HCT116 (cell line): ENCODE data around the gene MAPRE2. TPM values are rescaled to one million over a fixed set of nuclear protein-coding genes. Genes with fewer than 3 reads are reported as not detected.
"Not testable (repeated sequence)": the region's sequence is repeated elsewhere in the genome, so short reads cannot be mapped to it uniquely, and the experiment has no call there.

Experiments used
- ATAC-seq: fragments of 200-7000 bp; cut with Tn5 transposase; 2 replicates; pipeline ENCODE4 v1.9.1; 2020; ENCODE audit warnings: mild to moderate bottlenecking, moderate library complexity
- BruUV-seq: library from RNA; stranded (reverse); fragments of 400-500 nt; replicated peaks from 2 replicates; lab custom pipeline; 2021; lab: Mats Ljungman, UMichigan
- CTCF ChIA-PET: fragments of 300-600 bp; sonication (Branson Sonifier 250); formaldehyde crosslinking; loops from one replicate; lab custom pipeline; 2021; ENCODE audit warnings: antibody characterized with exemption; lab: Charles Lee
- POLR2A ChIA-PET: fragments of 300-600, 350-600 bp; sonication (Branson Sonifier 250); formaldehyde crosslinking; loops from one replicate; lab custom pipeline; 2021; ENCODE audit warnings: antibody characterized with exemption; lab: Charles Lee
- RAD21 ChIA-PET, 2 experiments: fragments of 300-600 bp; sonication (Branson Sonifier 250); formaldehyde crosslinking; loops; one replicate each; lab custom pipeline; 2023; ENCODE audit warnings: low total read pairs in 2 of 2; ENCODE audit not compliant: uncharacterized antibody in 2 of 2, unreplicated experiment in 2 of 2, low non-redundant PET in 1 of 2; lab: Charles Lee
- DNase-seq: peaks from one replicate; pipeline ENCODE4 v3.0.0-alpha.2; 2010; ENCODE audit warnings: low read depth, low spot score
- H2AFZ ChIP-seq: fragments of 200-600 bp; shearing (Covaris generic), sonication (generic); 2 replicates; pipeline ENCODE4 v1.6.1; 2017; ENCODE audit warnings: low read depth, mixed run types, mixed read lengths, antibody characterized with exemption, low read length; ENCODE audit not compliant: poor library complexity, severe bottlenecking
- H3K27ac ChIP-seq: 2 replicates; pipeline ENCODE4 v1.5.1; 2012; ENCODE audit warnings: low read depth, low read length
- H3K27me3 ChIP-seq: fragments of 200-600 bp; sonication (generic); 2 replicates; pipeline ENCODE4 v1.6.1; 2016; ENCODE audit warnings: mixed run types, low read length, mixed read lengths; ENCODE audit not compliant: insufficient read depth
- H3K36me3 ChIP-seq, 2 experiments: fragments of 200-500 bp in 1 of 2; fragments of 200-600 bp in 1 of 2; sonication (Bioruptor generic) in 1 of 2; sonication (generic) in 1 of 2; 2 replicates each; pipeline versions ENCODE4 v1.5.1 to v1.6.1; 2014 to 2016; ENCODE audit warnings: low read length in 2 of 2, inconsistent platforms in 1 of 2, mixed read lengths in 1 of 2, mixed run types in 1 of 2; ENCODE audit not compliant: insufficient read depth in 2 of 2, control insufficient read depth in 1 of 2
- H3K4me1 ChIP-seq, 2 experiments: fragments of 200-600 bp in 1 of 2; sonication (generic) in 1 of 2; 2 replicates each; pipeline versions ENCODE4 v1.5.1 to v1.6.1; 2012 to 2017; ENCODE audit warnings: low read length in 2 of 2, inconsistent platforms in 1 of 2, mild to moderate bottlenecking in 1 of 2, mixed read lengths in 1 of 2, mixed run types in 1 of 2, moderate library complexity in 1 of 2; ENCODE audit not compliant: insufficient read depth in 2 of 2, control insufficient read depth in 1 of 2
- H3K4me2 ChIP-seq: fragments of 200-600 bp; sonication (generic); 2 replicates; pipeline ENCODE4 v1.6.1; 2017; ENCODE audit warnings: mixed run types, low read length, mixed read lengths
- H3K4me3 ChIP-seq, 2 experiments: fragments of 200-600 bp in 1 of 2; sonication (generic) in 1 of 2; replicated peaks in 1 of 2; 2 replicates each; pipeline ENCODE4 v1.5.1; 2011 to 2016; ENCODE audit warnings: low read length in 2 of 2, control low read depth in 1 of 2, low read depth in 1 of 2, mild to moderate bottlenecking in 1 of 2, mixed read lengths in 1 of 2, mixed run types in 1 of 2
- H3K79me2 ChIP-seq: fragments of 200-600 bp; sonication (generic); 2 replicates; pipeline ENCODE4 v1.6.1; 2017; ENCODE audit warnings: mild to moderate bottlenecking, mixed run types, low read length, moderate library complexity, mixed read lengths; ENCODE audit not compliant: insufficient read depth
- H3K9ac ChIP-seq: fragments of 200-600 bp; sonication (generic); 2 replicates; pipeline ENCODE4 v1.6.1; 2016; ENCODE audit warnings: low read length, mixed read lengths
- H3K9me2 ChIP-seq: fragments of 200-600 bp; sonication (generic), shearing (Covaris generic); 2 replicates; pipeline ENCODE4 v1.6.1; 2017; ENCODE audit warnings: mixed run types, mild to moderate bottlenecking, moderate library complexity; ENCODE audit not compliant: insufficient read depth
- H3K9me3 ChIP-seq, 2 experiments: fragments of 200-500 bp in 1 of 2; fragments of 200-600 bp in 1 of 2; sonication (Bioruptor generic) in 1 of 2; sonication (generic) in 1 of 2; 2 replicates each; pipeline ENCODE4 v1.6.1; 2014 to 2017; ENCODE audit warnings: low read length in 2 of 2, mixed read lengths in 2 of 2, inconsistent platforms in 1 of 2, low read depth in 1 of 2, mild to moderate bottlenecking in 1 of 2, mixed run types in 1 of 2, moderate library complexity in 1 of 2; ENCODE audit not compliant: control insufficient read depth in 1 of 2, insufficient read depth in 1 of 2
- H4K20me1 ChIP-seq: fragments of 200-600 bp; sonication (generic), shearing (Covaris generic); 2 replicates; pipeline ENCODE4 v1.6.1; 2017; ENCODE audit warnings: mixed run types, mild to moderate bottlenecking, moderate library complexity; ENCODE audit not compliant: insufficient read depth
- CEBPB ChIP-seq: IDR thresholded peaks from 2 replicates; pipeline ENCODE4 v1.6.1; 2012; ENCODE audit warnings: low read depth
- EGR1 ChIP-seq: IDR thresholded peaks from 2 replicates; pipeline ENCODE4 v1.6.1; 2012; ENCODE audit warnings: low read depth
- ELF1 ChIP-seq: IDR thresholded peaks from 2 replicates; pipeline ENCODE4 v1.6.1; 2012; ENCODE audit warnings: low read depth, borderline replicate concordance
- JUND ChIP-seq: IDR thresholded peaks from 2 replicates; pipeline ENCODE4 v1.6.1; 2012
- POLR2AphosphoS5 ChIP-seq: IDR thresholded peaks from 2 replicates; pipeline ENCODE4 v1.6.1; 2011; ENCODE audit warnings: mild to moderate bottlenecking, low read depth, low read length, moderate library complexity
- RAD21 ChIP-seq: IDR thresholded peaks from 2 replicates; pipeline ENCODE4 v1.6.1; 2012; ENCODE audit warnings: low read depth, mild to moderate bottlenecking
- SP1 ChIP-seq: IDR thresholded peaks from 2 replicates; pipeline ENCODE4 v1.6.1; 2012; ENCODE audit warnings: low read depth
- YY1 ChIP-seq: IDR thresholded peaks from 2 replicates; pipeline ENCODE4 v1.6.1; 2011; ENCODE audit warnings: low read length, low read depth, moderate library complexity, mild to moderate bottlenecking; ENCODE audit not compliant: insufficient replicate concordance; ENCODE audit errors: extremely low read depth
- ZFX ChIP-seq: fragments of 450-650 bp; IDR thresholded peaks from 2 replicates; pipeline ENCODE4 v1.6.1; 2017
- intact Hi-C: fragments of 100-400 bp; cut with micrococcal nuclease; formaldehyde crosslinking; loops from 2 replicates; pipeline ENCODE4 v1.10.0; 2022
- total RNA-seq: library from RNA; stranded (reverse); gene quantifications from one replicate; pipeline ENCODE4 v1.2.1, GENCODE V29; 2021; ENCODE audit not compliant: unreplicated experiment
- TF ChIP-seq, protein P1 (sequence below): IDR thresholded peaks from 2 replicates; pipeline ENCODE4 v1.6.1; 2012; ENCODE audit warnings: low read depth
- TF ChIP-seq, protein P2 (sequence below): IDR thresholded peaks from 2 replicates; pipeline ENCODE4 v1.6.1; 2012
- TF ChIP-seq, protein P3 (sequence below): IDR thresholded peaks from 2 replicates; pipeline ENCODE4 v1.6.1; 2012
- TF ChIP-seq, protein P4 (sequence below): IDR thresholded peaks from 2 replicates; pipeline ENCODE4 v1.6.1; 2011; ENCODE audit warnings: mild to moderate bottlenecking, low read length, moderate library complexity; ENCODE audit not compliant: insufficient replicate concordance; ENCODE audit errors: extremely low read depth

Gene MAPRE2
- total RNA-seq, 1 experiment from 2014 or later = 17.2 TPM

DNA sequence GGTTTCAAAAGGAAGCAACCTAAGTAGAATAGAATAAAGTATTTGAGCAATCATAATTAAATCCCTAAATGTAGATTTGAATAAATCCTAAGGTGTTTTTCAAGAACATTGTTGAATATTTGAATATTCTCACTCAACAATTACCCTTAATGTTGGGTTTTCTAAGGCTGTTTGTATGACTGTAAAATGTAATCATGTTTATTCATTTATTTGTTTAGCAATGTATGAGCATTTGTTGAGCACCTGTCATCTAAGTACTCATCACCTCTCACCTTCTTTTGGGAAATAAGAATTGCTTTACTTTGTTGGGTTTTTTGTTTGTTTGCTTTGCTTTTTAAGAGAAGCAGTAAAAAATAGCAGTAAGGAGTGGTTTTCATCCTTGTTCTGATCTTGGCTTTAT is 66.0 kb downstream of the MAPRE2 start:
- no peak overlapping the region for H3K4me3 ChIP-seq
- no peaks in the 10 kb centered on the region for H3K9me2 ChIP-seq
- CTCF ChIA-PET = no interaction called here
- H3K9ac ChIP-seq = no peak overlapping the region
- intact Hi-C loops = no loop called here
- DNase-seq = no peak
- H3K27me3 ChIP-seq = no peaks in the 10 kb centered on the region
- TF ChIP-seq EGR1 (no peak), POLR2AphosphoS5 (no peak), RAD21 (no peak), CEBPB (no peak), SP1 (no peak), YY1 (no peak), ELF1 (no peak), ZFX (no peak), JUND (no peak)
- TF ChIP-seq, protein P1, sequence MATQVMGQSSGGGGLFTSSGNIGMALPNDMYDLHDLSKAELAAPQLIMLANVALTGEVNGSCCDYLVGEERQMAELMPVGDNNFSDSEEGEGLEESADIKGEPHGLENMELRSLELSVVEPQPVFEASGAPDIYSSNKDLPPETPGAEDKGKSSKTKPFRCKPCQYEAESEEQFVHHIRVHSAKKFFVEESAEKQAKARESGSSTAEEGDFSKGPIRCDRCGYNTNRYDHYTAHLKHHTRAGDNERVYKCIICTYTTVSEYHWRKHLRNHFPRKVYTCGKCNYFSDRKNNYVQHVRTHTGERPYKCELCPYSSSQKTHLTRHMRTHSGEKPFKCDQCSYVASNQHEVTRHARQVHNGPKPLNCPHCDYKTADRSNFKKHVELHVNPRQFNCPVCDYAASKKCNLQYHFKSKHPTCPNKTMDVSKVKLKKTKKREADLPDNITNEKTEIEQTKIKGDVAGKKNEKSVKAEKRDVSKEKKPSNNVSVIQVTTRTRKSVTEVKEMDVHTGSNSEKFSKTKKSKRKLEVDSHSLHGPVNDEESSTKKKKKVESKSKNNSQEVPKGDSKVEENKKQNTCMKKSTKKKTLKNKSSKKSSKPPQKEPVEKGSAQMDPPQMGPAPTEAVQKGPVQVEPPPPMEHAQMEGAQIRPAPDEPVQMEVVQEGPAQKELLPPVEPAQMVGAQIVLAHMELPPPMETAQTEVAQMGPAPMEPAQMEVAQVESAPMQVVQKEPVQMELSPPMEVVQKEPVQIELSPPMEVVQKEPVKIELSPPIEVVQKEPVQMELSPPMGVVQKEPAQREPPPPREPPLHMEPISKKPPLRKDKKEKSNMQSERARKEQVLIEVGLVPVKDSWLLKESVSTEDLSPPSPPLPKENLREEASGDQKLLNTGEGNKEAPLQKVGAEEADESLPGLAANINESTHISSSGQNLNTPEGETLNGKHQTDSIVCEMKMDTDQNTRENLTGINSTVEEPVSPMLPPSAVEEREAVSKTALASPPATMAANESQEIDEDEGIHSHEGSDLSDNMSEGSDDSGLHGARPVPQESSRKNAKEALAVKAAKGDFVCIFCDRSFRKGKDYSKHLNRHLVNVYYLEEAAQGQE = no peak
- TF ChIP-seq, protein P2, sequence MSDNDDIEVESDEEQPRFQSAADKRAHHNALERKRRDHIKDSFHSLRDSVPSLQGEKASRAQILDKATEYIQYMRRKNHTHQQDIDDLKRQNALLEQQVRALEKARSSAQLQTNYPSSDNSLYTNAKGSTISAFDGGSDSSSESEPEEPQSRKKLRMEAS = no peak
- TF ChIP-seq, protein P3, sequence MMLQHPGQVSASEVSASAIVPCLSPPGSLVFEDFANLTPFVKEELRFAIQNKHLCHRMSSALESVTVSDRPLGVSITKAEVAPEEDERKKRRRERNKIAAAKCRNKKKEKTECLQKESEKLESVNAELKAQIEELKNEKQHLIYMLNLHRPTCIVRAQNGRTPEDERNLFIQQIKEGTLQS = no peak
- TF ChIP-seq, protein P4, sequence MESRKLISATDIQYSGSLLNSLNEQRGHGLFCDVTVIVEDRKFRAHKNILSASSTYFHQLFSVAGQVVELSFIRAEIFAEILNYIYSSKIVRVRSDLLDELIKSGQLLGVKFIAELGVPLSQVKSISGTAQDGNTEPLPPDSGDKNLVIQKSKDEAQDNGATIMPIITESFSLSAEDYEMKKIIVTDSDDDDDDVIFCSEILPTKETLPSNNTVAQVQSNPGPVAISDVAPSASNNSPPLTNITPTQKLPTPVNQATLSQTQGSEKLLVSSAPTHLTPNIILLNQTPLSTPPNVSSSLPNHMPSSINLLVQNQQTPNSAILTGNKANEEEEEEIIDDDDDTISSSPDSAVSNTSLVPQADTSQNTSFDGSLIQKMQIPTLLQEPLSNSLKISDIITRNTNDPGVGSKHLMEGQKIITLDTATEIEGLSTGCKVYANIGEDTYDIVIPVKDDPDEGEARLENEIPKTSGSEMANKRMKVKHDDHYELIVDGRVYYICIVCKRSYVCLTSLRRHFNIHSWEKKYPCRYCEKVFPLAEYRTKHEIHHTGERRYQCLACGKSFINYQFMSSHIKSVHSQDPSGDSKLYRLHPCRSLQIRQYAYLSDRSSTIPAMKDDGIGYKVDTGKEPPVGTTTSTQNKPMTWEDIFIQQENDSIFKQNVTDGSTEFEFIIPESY = no peak
- TF ChIP-seq, all 23 proteins: peak for 0
- no peaks in the 10 kb centered on the region for H3K4me1 ChIP-seq
- H3K36me3 ChIP-seq = no peaks in the 10 kb centered on the region
- no peaks in the 10 kb centered on the region for H3K79me2 ChIP-seq
- ChIA-PET RAD21 (no interaction called here), POLR2A (no interaction called here)
- no peaks in the 10 kb centered on the region for H4K20me1 ChIP-seq
- no peak overlapping the region for H2AFZ ChIP-seq
- no peak overlapping the region for H3K27ac ChIP-seq
- ATAC-seq = no peak
- BruUV-seq = no TSS peak
- no peaks in the 10 kb centered on the region for H3K9me3 ChIP-seq
- no peak overlapping the region for H3K4me2 ChIP-seq

DNA sequence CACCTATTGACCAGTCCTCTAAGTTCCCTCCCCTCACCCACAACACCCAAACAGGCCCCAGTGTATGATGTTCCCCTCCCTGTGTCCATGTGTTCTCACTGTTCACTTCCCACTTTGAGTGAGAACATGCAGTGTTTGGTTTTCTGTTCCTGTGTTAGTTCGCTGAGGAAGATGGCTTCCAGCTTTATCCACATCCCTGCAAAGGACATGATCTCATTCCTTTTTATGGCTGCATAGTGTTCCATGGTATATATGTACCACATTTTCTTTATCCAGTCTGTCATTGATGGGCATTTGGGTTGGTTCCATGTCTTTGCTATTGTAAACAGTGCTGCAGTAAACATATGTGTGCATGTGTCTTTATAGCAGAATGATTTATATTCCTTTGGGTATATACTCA is 66.9 kb downstream of the MAPRE2 start:
- intact Hi-C loops, H4K20me1 ChIP-seq, POLR2A ChIA-PET, H2AFZ ChIP-seq, BruUV-seq, H3K9me2 ChIP-seq, H3K27ac ChIP-seq, H3K4me3 ChIP-seq, CTCF ChIA-PET, H3K9me3 ChIP-seq, H3K4me1 ChIP-seq, H3K79me2 ChIP-seq, DNase-seq, RAD21 ChIA-PET, H3K27me3 ChIP-seq, H3K9ac ChIP-seq, ATAC-seq, H3K36me3 ChIP-seq, H3K4me2 ChIP-seq: not testable (repeated sequence)
